NCI-H524 treated with DMSO at 0.1 percent for 48 hours (cell line): ENCODE data around the gene CSNK1G2.

ENCODE experiments used
- DNase-seq: peaks from one replicate; lab custom pipeline; 2025; lab: John Stamatoyannopoulos, UW

The CSNK1G2 gene

GRCh38 chr19:1968279-1969175 lies 27.6 kb downstream of the CSNK1G2 start:
- no peak for DNase-seq

- no peak for DNase-seq
Observed at GRCh38 chr19:1969176-1970002, 28.4 kb downstream of the CSNK1G2 start.

- DNase-seq: no peak
Observed at GRCh38 chr19:1970003-1970805, 29.2 kb downstream of the CSNK1G2 start.

GRCh38 chr19:1970806-1971502 lies 30.0 kb downstream of the CSNK1G2 start:
- DNase-seq: no peak

GRCh38 chr19:1974381-1975161 lies 33.6 kb downstream of the CSNK1G2 start:
- no peak for DNase-seq

GRCh38 chr19:1975162-1975480 lies 34.1 kb downstream of the CSNK1G2 start:
- DNase-seq: no peak

- DNase-seq: no peak
Observed at GRCh38 chr19:1977120-1977519, 36.1 kb downstream of the CSNK1G2 start.

- no peak for DNase-seq
Observed at GRCh38 chr19:1978346-1978894, 37.4 kb downstream of the CSNK1G2 start.

GRCh38 chr19:1979017-1979416 lies 38.0 kb downstream of the CSNK1G2 start:
- no peak for DNase-seq

- no peak for DNase-seq
Observed at GRCh38 chr19:1979642-1980041, 38.7 kb downstream of the CSNK1G2 start.

- no peak for DNase-seq
Observed at GRCh38 chr19:1980091-1980808, 39.3 kb downstream of the CSNK1G2 start.

GRCh38 chr19:1980809-1981181 lies 39.8 kb downstream of the CSNK1G2 start:
- DNase-seq: no peak

GRCh38 chr19:1981253-1981652 lies 40.3 kb downstream of the CSNK1G2 start:
- DNase-seq: no peak

GRCh38 chr19:1984357-1984756 lies 43.4 kb downstream of the CSNK1G2 start:
- no peak for DNase-seq

- no peak for DNase-seq
Observed at GRCh38 chr19:1985588-1986356, 44.8 kb downstream of the CSNK1G2 start.

- no peak for DNase-seq
Observed at GRCh38 chr19:1986357-1987162, 45.6 kb downstream of the CSNK1G2 start.

GRCh38 chr19:1987197-1988187 lies 46.5 kb downstream of the CSNK1G2 start:
- no peak for DNase-seq
